HG03354 (cell line): Measurements from ENCODE around the gene FARP1.
A peak's percentile ranks its signal among the peaks of the same experiment; 100 is the strongest.

ENCODE experiments used
- ATAC-seq: cut with Tn5 transposase; IDR thresholded peaks from one replicate; pipeline ENCODE4 v1.9.1; 2021; ENCODE audit warnings: mild to moderate bottlenecking; ENCODE audit not compliant: unreplicated experiment, poor library complexity, severe bottlenecking

FARP1 gene

GRCh38 chr13:98480915-98481877 lies 338.3 kb downstream of the FARP1 start:
- ATAC-seq = no peak

GRCh38 chr13:98482476-98483444 lies 339.9 kb downstream of the FARP1 start:
- no peak for ATAC-seq

GRCh38 chr13:98483601-98484288 lies 340.9 kb downstream of the FARP1 start:
- no peak for ATAC-seq

- peak; percentile 48 for ATAC-seq
Measured at GRCh38 chr13:98484289-98485219, 341.7 kb downstream of the FARP1 start.

GRCh38 chr13:98485561-98485960 lies 342.7 kb downstream of the FARP1 start:
- no peak for ATAC-seq

- ATAC-seq = no peak
Measured at GRCh38 chr13:98486412-98486811, 343.5 kb downstream of the FARP1 start.

GRCh38 chr13:98487016-98487415 lies 344.1 kb downstream of the FARP1 start:
- no peak for ATAC-seq

- ATAC-seq = no peak
Measured at GRCh38 chr13:98487522-98487921, 344.6 kb downstream of the FARP1 start.

- peak; percentile 70 for ATAC-seq
Measured at GRCh38 chr13:98488736-98489135, 345.8 kb downstream of the FARP1 start.

- ATAC-seq = no peak
Measured at GRCh38 chr13:98489446-98490194, 346.7 kb downstream of the FARP1 start.

- ATAC-seq = no peak
Measured at GRCh38 chr13:98490195-98490836, 347.4 kb downstream of the FARP1 start.

GRCh38 chr13:98490866-98491265 lies 348.0 kb downstream of the FARP1 start:
- no peak for ATAC-seq

- no peak for ATAC-seq
Measured at GRCh38 chr13:98492335-98493041, 349.6 kb downstream of the FARP1 start.

- ATAC-seq = no peak
Measured at GRCh38 chr13:98493042-98493712, 350.3 kb downstream of the FARP1 start.

GRCh38 chr13:98494769-98495168 lies 351.9 kb downstream of the FARP1 start:
- no peak for ATAC-seq

- no peak for ATAC-seq
Measured at GRCh38 chr13:98495627-98496478, 353.0 kb downstream of the FARP1 start.
